ENCODE data around the gene CD274.

- TF ChIP-seq POLR2AphosphoS5 (IDR thresholded peaks at IDR 0.05) = no peak
- TF ChIP-seq CTCF (IDR thresholded peaks at IDR 0.05) = no peak
- TF ChIP-seq POLR2A (IDR thresholded peaks at IDR 0.05) = no peak
Observed at GRCh38 chr9:5455181-5455580, 4.8 kb downstream of the CD274 start.
